Kidney (tissue), 14 donors: ENCODE results near the gene ADGRD1. TPM values are rescaled to one million over a fixed set of nuclear protein-coding genes. Genes with fewer than 3 reads are reported as not detected.

ENCODE experiments used
- DNase-seq, 5 donors: peaks; one replicate each; pipeline ENCODE4 v3.0.0-alpha.2; 2013 to 2020
- FAIRE-seq: peaks from 2 replicates; lab custom pipeline; 2012; peaks lifted over from hg19 to GRCh38; lab: Jason Lieb, UNC
- H3K27ac ChIP-seq, 2 donors: one replicate each; pipeline ENCODE4 v1.7.0; 2013; ENCODE audit warnings: low read depth in 2 of 2, low read length in 2 of 2, inconsistent platforms in 1 of 2
- H3K27me3 ChIP-seq: one replicate; pipeline ENCODE4 v1.7.1; 2013; ENCODE audit warnings: low read length, inconsistent platforms; ENCODE audit not compliant: control insufficient read depth, insufficient read depth
- H3K36me3 ChIP-seq, 3 donors: one replicate each; pipeline versions ENCODE4 v1.7.0 to v1.7.1; 2013; ENCODE audit warnings: low read length in 3 of 3, control low read depth in 1 of 3, inconsistent platforms in 1 of 3; ENCODE audit not compliant: insufficient read depth in 3 of 3, control insufficient read depth in 2 of 3
- H3K4me1 ChIP-seq, 3 donors: one replicate each; pipeline versions ENCODE4 v1.7.0 to v1.7.1; 2013; ENCODE audit warnings: low read length in 3 of 3, inconsistent platforms in 1 of 3, low read depth in 1 of 3; ENCODE audit not compliant: control insufficient read depth in 2 of 3, insufficient read depth in 2 of 3
- H3K4me3 ChIP-seq, 3 donors: one replicate each; pipeline versions ENCODE4 v1.7.0 to v1.8.1; 2013; ENCODE audit warnings: low read length in 3 of 3, control low read depth in 1 of 3, inconsistent platforms in 1 of 3
- H3K9ac ChIP-seq, 3 donors: one replicate each; pipeline versions ENCODE4 v1.7.0 to v1.7.1; 2013; ENCODE audit warnings: low read length in 3 of 3, control low read depth in 1 of 3, inconsistent platforms in 1 of 3
- H3K9me3 ChIP-seq, 3 donors: one replicate each; pipeline versions ENCODE4 v1.7.0 to v1.7.1; 2013; ENCODE audit warnings: low read length in 3 of 3, control low read depth in 1 of 3, inconsistent platforms in 1 of 3; ENCODE audit not compliant: control insufficient read depth in 2 of 3, insufficient read depth in 1 of 3
- intact Hi-C: fragments of 100-400 bp; cut with DNase I; formaldehyde crosslinking; loops from one replicate; pipeline ENCODE4 v1.11.1; 2022
- polyA plus RNA-seq: library from polyadenylated mRNA; stranded (reverse); fragments of 350-450 nt; fragmentation: Illumina TruSeq; extraction: RNeasy Lipid Tissue Mini Kit (QIAGEN cat#74804); gene quantifications from one replicate; pipeline ENCODE4 v1.2.3, GENCODE V29; 2014; ENCODE audit warnings: low read depth, low replicate concordance; ENCODE audit not compliant: insufficient read depth
- total RNA-seq: library from RNA; stranded (reverse); fragmentation: NEBNext Ultra II Directional; extraction: Animal tissue kit (Norgen Biotek cat#: 25700); gene quantifications from one replicate; pipeline ENCODE4 v1.2.1, GENCODE V29; 2021
- TF ChIP-seq, protein P1 (sequence below): IDR thresholded peaks from 3 replicates; pipeline ENCODE4 v1.5.1; 2012; ENCODE audit warnings: mild to moderate bottlenecking, moderate library complexity, borderline replicate concordance; ENCODE audit not compliant: insufficient read depth; ENCODE audit errors: extremely low read depth
- donor health status: control.
- donor health status: control.
- donor health status: control.
- donor health status: control.
- donor health status: control.
- donor health status: DM: yes; HTN: yes; CAD: no.
- donor health status: Normal renal cell carcinoma (clear cell type).

The ADGRD1 gene
- total and polyA plus RNA-seq, 2 donors from 2014 or later: 1.7 to 6.7 TPM

DNA sequence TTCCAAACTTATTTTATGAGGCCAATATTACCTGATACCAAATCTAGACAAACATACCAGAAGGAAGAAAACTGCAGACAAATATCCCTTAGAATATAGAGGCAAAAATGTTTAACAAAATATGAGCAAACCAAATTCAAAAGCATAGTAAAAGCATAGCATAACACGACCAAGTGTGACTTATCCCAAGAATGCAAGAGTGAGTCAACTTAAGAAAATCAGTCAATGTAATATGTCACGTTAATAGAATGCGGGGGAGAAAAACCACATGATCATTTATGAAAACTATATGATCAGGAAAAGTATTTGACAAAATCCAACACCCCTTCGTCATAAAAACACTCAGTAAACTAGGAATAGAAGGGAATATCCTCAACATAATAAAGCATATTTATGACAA, 217.3 kb downstream of the ADGRD1 start:
- FAIRE-seq (no peak), DNase-seq (no peak)
- Histone ChIP-seq H3K9me3 (peaks cover 0 to 2% (median 2%) of the 10 kb centered on the region in 3 donors), H3K36me3 (no peaks in the 10 kb centered on the region), H3K4me3 (no peak overlapping the region), H3K4me1 (no peaks in the 10 kb centered on the region), H3K27me3 (no peaks in the 10 kb centered on the region), H3K27ac (no peak overlapping the region), H3K9ac (no peak overlapping the region)
- intact Hi-C loops: no loop called here
- TF ChIP-seq, protein P1, sequence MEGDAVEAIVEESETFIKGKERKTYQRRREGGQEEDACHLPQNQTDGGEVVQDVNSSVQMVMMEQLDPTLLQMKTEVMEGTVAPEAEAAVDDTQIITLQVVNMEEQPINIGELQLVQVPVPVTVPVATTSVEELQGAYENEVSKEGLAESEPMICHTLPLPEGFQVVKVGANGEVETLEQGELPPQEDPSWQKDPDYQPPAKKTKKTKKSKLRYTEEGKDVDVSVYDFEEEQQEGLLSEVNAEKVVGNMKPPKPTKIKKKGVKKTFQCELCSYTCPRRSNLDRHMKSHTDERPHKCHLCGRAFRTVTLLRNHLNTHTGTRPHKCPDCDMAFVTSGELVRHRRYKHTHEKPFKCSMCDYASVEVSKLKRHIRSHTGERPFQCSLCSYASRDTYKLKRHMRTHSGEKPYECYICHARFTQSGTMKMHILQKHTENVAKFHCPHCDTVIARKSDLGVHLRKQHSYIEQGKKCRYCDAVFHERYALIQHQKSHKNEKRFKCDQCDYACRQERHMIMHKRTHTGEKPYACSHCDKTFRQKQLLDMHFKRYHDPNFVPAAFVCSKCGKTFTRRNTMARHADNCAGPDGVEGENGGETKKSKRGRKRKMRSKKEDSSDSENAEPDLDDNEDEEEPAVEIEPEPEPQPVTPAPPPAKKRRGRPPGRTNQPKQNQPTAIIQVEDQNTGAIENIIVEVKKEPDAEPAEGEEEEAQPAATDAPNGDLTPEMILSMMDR: no peak

DNA sequence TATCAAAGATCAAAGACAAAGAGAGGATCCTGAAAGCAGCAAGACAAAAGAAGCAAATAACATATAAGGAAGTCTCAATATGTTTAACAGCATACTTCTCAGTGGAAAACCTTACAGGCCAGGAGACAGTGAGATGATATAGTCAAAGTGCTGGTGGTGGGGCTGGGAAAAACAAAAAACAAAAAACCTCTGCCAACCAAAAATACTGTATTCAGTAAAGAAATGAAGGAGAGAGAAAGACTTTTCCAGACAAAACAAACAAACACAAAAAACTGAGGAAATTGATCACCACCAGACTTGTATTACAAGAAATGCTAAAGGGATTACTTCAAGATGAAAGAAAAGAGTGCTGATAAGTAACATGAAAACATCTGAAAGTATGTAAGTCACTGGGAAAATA, 221.2 kb downstream of the ADGRD1 start:
- no peaks in the 10 kb centered on the region for H3K4me1 ChIP-seq
- FAIRE-seq: no peak
- TF ChIP-seq, protein P1: no peak
- H3K27me3 ChIP-seq: no peaks in the 10 kb centered on the region
- DNase-seq: no peak
- no peak overlapping the region for H3K27ac ChIP-seq
- intact Hi-C loops: no loop called here
- H3K36me3 ChIP-seq: no peaks in the 10 kb centered on the region
- H3K9ac ChIP-seq: no peak overlapping the region
- H3K4me3 ChIP-seq: no peak overlapping the region
- H3K9me3 ChIP-seq: peaks cover 0 to 2% (median 2%) of the 10 kb centered on the region in 3 donors

DNA sequence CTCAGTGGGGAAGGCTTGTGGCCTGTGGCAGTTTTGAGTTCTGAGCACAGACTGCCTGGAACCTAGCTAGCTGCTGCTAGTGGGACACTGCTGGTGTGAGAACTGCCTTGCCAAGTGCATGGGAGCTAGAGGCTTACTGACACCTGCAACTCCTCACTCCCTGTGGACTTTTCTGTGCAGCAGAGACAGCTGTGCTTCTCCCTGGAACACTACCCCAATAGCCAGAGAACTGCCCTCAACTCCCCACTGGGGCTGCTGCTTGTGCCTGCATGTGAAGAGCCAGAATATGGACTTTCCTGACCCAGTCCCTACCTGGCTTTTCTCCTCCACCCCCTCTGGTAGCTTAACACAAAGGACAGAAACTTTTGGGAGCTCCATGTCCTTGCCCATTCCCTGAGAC, 222.6 kb downstream of the ADGRD1 start:
- H3K27me3 ChIP-seq: no peaks in the 10 kb centered on the region
- FAIRE-seq: no peak
- TF ChIP-seq, protein P1: no peak
- DNase-seq: no peak
- peaks cover 0 to 2% (median 2%) of the 10 kb centered on the region in 3 donors for H3K9me3 ChIP-seq
- intact Hi-C loops: no loop called here
- H3K4me3 ChIP-seq: no peak overlapping the region
- H3K36me3 ChIP-seq: no peaks in the 10 kb centered on the region
- H3K4me1 ChIP-seq: no peaks in the 10 kb centered on the region
- H3K27ac ChIP-seq: no peak overlapping the region
- H3K9ac ChIP-seq: no peak overlapping the region

DNA sequence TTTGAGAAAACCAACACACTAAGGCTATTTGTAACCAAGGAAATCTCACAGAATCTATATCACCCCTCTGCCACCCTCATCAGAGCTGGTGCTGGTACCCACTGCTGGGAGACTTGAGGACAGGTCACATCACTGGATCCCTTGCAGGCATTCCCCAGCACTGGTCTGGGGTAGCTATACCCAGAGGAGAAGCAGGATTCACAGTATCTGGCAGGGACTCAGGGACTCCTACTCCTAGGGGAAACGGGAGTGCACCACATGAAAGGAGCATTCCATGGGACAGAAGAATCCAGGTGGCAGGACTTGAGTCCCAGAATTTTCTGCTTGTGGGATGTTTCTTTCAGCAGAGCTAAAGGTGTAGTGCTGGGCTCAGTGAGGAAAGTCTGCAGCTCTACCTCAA, 223.2 kb downstream of the ADGRD1 start:
- H3K9ac ChIP-seq: no peak overlapping the region
- FAIRE-seq (no peak), DNase-seq (no peak)
- peaks cover 0 to 2% (median 2%) of the 10 kb centered on the region in 3 donors for H3K9me3 ChIP-seq
- H3K27ac ChIP-seq: no peak overlapping the region
- no peaks in the 10 kb centered on the region for H3K27me3 ChIP-seq
- H3K36me3 ChIP-seq: no peaks in the 10 kb centered on the region
- intact Hi-C loops: no loop called here
- TF ChIP-seq, protein P1: no peak
- no peaks in the 10 kb centered on the region for H3K4me1 ChIP-seq
- H3K4me3 ChIP-seq: no peak overlapping the region
